22Rv1 (cell line): ENCODE data around the gene ECT2L.

ENCODE experiments used
- ZFX ChIP-seq: fragments of 450-650 bp; IDR thresholded peaks from 2 replicates; pipeline ENCODE4 v1.6.1; 2017; ENCODE audit warnings: antibody characterized with exemption, borderline replicate concordance
- TF ChIP-seq, protein P1 (sequence below): fragments of 450-650 bp; IDR thresholded peaks from 2 replicates; pipeline ENCODE4 v1.5.1; 2017; ENCODE audit warnings: mild to moderate bottlenecking

DNA sequence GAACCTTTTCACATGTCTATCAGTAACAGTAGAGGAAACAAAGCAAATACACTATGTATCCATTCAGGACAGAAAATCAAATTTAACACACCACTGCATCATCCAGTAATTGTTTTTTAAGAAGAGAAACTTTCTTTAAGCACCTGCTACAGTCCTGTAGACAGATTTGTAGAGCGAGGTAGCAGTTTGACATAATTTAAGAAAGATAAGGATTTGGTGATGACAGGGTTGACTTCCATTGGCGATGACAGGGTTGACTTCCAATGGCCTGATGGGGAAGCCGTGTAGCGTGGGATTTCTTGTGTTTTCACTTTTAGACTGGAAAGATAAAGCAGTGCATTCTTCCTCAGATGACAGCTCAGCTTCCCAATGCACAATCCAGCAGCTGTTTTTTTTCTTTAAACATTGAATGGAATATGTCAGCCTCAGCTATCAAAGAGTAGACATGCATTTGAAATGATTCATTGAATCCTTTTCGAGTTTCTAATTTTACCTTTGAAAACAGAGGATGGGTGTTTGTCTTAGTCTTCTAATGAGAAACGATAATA lies 68.5 kb downstream of the ECT2L start:
- TF ChIP-seq, protein P1, sequence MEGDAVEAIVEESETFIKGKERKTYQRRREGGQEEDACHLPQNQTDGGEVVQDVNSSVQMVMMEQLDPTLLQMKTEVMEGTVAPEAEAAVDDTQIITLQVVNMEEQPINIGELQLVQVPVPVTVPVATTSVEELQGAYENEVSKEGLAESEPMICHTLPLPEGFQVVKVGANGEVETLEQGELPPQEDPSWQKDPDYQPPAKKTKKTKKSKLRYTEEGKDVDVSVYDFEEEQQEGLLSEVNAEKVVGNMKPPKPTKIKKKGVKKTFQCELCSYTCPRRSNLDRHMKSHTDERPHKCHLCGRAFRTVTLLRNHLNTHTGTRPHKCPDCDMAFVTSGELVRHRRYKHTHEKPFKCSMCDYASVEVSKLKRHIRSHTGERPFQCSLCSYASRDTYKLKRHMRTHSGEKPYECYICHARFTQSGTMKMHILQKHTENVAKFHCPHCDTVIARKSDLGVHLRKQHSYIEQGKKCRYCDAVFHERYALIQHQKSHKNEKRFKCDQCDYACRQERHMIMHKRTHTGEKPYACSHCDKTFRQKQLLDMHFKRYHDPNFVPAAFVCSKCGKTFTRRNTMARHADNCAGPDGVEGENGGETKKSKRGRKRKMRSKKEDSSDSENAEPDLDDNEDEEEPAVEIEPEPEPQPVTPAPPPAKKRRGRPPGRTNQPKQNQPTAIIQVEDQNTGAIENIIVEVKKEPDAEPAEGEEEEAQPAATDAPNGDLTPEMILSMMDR, result no peak
- TF ChIP-seq ZFX, result no peak
